ENCODE measurements around the gene RESP18.

- no peak for TF ChIP-seq POLR2A (IDR thresholded peaks at IDR 0.05; ENCODE audit: low read depth, low read length)
- TF ChIP-seq, protein P1, sequence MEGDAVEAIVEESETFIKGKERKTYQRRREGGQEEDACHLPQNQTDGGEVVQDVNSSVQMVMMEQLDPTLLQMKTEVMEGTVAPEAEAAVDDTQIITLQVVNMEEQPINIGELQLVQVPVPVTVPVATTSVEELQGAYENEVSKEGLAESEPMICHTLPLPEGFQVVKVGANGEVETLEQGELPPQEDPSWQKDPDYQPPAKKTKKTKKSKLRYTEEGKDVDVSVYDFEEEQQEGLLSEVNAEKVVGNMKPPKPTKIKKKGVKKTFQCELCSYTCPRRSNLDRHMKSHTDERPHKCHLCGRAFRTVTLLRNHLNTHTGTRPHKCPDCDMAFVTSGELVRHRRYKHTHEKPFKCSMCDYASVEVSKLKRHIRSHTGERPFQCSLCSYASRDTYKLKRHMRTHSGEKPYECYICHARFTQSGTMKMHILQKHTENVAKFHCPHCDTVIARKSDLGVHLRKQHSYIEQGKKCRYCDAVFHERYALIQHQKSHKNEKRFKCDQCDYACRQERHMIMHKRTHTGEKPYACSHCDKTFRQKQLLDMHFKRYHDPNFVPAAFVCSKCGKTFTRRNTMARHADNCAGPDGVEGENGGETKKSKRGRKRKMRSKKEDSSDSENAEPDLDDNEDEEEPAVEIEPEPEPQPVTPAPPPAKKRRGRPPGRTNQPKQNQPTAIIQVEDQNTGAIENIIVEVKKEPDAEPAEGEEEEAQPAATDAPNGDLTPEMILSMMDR (conservative IDR thresholded peaks at IDR 0.05; ENCODE audit: low read depth, low read length) = no peak
- no peak for TF ChIP-seq CHD1 (IDR thresholded peaks at IDR 0.05; ENCODE audit: low read depth, low read length)
- no peak for TF ChIP-seq RAD21 (IDR thresholded peaks at IDR 0.05; ENCODE audit: low read length)
- TF ChIP-seq CEBPB (IDR thresholded peaks at IDR 0.05; ENCODE audit: low read depth, low read length) = no peak
- TF ChIP-seq, protein P2, sequence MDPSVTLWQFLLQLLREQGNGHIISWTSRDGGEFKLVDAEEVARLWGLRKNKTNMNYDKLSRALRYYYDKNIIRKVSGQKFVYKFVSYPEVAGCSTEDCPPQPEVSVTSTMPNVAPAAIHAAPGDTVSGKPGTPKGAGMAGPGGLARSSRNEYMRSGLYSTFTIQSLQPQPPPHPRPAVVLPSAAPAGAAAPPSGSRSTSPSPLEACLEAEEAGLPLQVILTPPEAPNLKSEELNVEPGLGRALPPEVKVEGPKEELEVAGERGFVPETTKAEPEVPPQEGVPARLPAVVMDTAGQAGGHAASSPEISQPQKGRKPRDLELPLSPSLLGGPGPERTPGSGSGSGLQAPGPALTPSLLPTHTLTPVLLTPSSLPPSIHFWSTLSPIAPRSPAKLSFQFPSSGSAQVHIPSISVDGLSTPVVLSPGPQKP (IDR thresholded peaks at IDR 0.05; ENCODE audit: borderline replicate concordance, low read depth, low read length) = no peak
- TF ChIP-seq USF2 (IDR thresholded peaks at IDR 0.05; ENCODE audit: low read depth, low read length) = no peak
- TF ChIP-seq BHLHE40 (IDR thresholded peaks at IDR 0.05; ENCODE audit: low read depth, low read length) = no peak
- no peak for TF ChIP-seq SMC3 (IDR thresholded peaks at IDR 0.05; ENCODE audit: low read depth, low read length)
- no peak for TF ChIP-seq MAFK (IDR thresholded peaks at IDR 0.05; ENCODE audit: low read depth, low read length)
- no peak for TF ChIP-seq FOS (IDR thresholded peaks at IDR 0.05; ENCODE audit: low read depth, low read length)
- TF ChIP-seq RFX5 (IDR thresholded peaks at IDR 0.05; ENCODE audit: low read depth, low read length) = no peak
- no peak for TF ChIP-seq RCOR1 (IDR thresholded peaks at IDR 0.05; ENCODE audit: insufficient replicate concordance, low read length)
- no peak for TF ChIP-seq MAZ (IDR thresholded peaks at IDR 0.05; ENCODE audit: borderline replicate concordance, low read depth, low read length)
Measured at GRCh38 chr2:219286436-219287115, 46.0 kb downstream of the RESP18 start.

Measured in IMR-90 (cell line).